Measurements from ENCODE around the gene WWOX. TPM values are rescaled to one million over a fixed set of nuclear protein-coding genes. Genes with fewer than 3 reads are reported as not detected.

The WWOX gene
- total and polyA plus RNA-seq, 2 of the 8 experiments (the other 6 are each of a cell fraction or from before 2014, with no cell fraction given): 5.4 to 16.7 TPM

DNA sequence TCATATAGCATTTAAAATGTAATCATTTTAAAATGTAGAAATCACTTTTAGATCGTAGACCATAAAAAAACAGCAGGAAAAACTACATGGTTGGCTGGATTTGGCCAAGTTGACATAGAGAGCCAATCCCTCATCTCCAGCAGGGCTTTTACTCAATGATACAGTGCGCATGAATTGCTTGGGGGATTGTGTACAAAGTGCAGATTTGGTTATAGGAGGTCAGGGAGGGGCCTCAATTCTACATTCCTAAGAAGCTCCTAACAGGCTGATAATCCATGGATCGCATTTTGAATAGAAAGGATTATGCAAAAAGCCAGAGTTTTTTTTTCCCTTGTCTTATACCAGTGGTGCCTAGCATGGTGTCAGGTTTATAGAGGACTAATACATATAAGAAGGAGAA lies 1056.0 kb downstream of the WWOX start:
- Histone ChIP-seq H4K91ac (replicated peaks; ENCODE audit: insufficient read length, low read length) (no peak overlapping the region), H3K4me3 (ENCODE audit: extremely low read depth in 1 of 4, insufficient read depth in 2 of 4, low read depth in 3 of 4, low read length in 4 of 4) (no peak overlapping the region), H3K18ac (ENCODE audit: extremely low read depth, low read length) (no peak overlapping the region), H2AK5ac (ENCODE audit: low read depth, low read length) (no peak overlapping the region), H3K27ac (ENCODE audit: low read depth, low read length) (no peak overlapping the region), H3K56ac (replicated peaks; ENCODE audit: insufficient read length, low read depth, low read length) (no peak overlapping the region), H3K14ac (ENCODE audit: insufficient read length) (no peak overlapping the region), H3K36me3 (ENCODE audit: control insufficient read depth in 2 of 4, insufficient read depth in 4 of 4, low read length in 3 of 4) (no peaks in the 10 kb centered on the region), H2BK120ac (replicated peaks; ENCODE audit: low read depth, low read length) (no peak overlapping the region), H3K23me2 (ENCODE audit: low read depth, low read length) (no peaks in the 10 kb centered on the region), H4K8ac (ENCODE audit: extremely low read depth, insufficient read depth, low read length) (no peak overlapping the region), H3K79me2 (ENCODE audit: control insufficient read depth in 1 of 2, insufficient read depth in 2 of 2, low read length in 2 of 2) (no peaks in the 10 kb centered on the region), H4K5ac (ENCODE audit: insufficient read length, low read depth, low read length) (no peak overlapping the region), H2AFZ (ENCODE audit: low read length) (no peak overlapping the region), H3K9ac (replicated peaks in 1 of 4; ENCODE audit: extremely low read depth in 1 of 4, low read depth in 3 of 4, low read length in 3 of 4) (no peak overlapping the region), H3K9me3 (ENCODE audit: insufficient read depth in 2 of 2, low read depth in 1 of 2, low read length in 1 of 2) (no peaks in the 10 kb centered on the region), H2BK12ac (ENCODE audit: low read depth, low read length) (no peak overlapping the region), H3K4me2 (ENCODE audit: insufficient read depth in 1 of 2, low read depth in 2 of 2, low read length in 2 of 2) (no peak overlapping the region), H2BK15ac (ENCODE audit: low read length) (no peak overlapping the region), H3K27me3 (replicated peaks in 1 of 4; ENCODE audit: control insufficient read depth in 3 of 4, extremely low read depth in 1 of 4, insufficient read depth in 3 of 4, low read length in 3 of 4) (no peaks in the 10 kb centered on the region), H3K79me1 (ENCODE audit: low read depth, low read length) (no peaks in the 10 kb centered on the region; the same call in 1 of the 2 replicates), H2BK5ac (ENCODE audit: low read depth, low read length) (no peak overlapping the region), H3K4me1 (replicated peaks in 1 of 4; ENCODE audit: control insufficient read depth in 3 of 4, insufficient read depth in 4 of 4, low read length in 3 of 4) (peaks cover 0 to 6% (median 3%) of the 10 kb centered on the region in 4 experiments; a peak in 4 of 7 replicates), H4K20me1 (replicated peaks in 1 of 2; ENCODE audit: control insufficient read depth in 1 of 2, insufficient read depth in 2 of 2, low read length in 2 of 2) (no peaks in the 10 kb centered on the region), H3K4ac (replicated peaks; ENCODE audit: insufficient read length, low read depth, low read length) (no peak overlapping the region), H3K23ac (ENCODE audit: insufficient read length) (no peak overlapping the region), H2BK20ac (ENCODE audit: low read length) (no peak overlapping the region)
- FAIRE-seq: no peak
- ChIA-PET POLR2A (ENCODE audit: partially characterized antibody) (no interaction called here), CTCF (ENCODE audit: partially characterized antibody) (interaction anchor here (0.7 to 0.8 kb wide), 2 partner anchors 14 to 125 kb away, joined by 3 read pairs; no protein-coding TSS in a partner anchor)
- TF ChIP-seq, protein P1, sequence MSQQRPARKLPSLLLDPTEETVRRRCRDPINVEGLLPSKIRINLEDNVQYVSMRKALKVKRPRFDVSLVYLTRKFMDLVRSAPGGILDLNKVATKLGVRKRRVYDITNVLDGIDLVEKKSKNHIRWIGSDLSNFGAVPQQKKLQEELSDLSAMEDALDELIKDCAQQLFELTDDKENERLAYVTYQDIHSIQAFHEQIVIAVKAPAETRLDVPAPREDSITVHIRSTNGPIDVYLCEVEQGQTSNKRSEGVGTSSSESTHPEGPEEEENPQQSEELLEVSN (IDR thresholded peaks at IDR 0.05): no peak
- WGBS, 2 experiments (ENCODE audit: extremely low coverage in 1 of 2, insufficient coverage in 1 of 2, insufficient read length in 1 of 2, insufficient replicate concordance in 2 of 2, low coverage in 1 of 2, low lambda C conversion rate in 2 of 2, missing lambda C conversion rate in 1 of 2): 93% methylated on average over 3 of the region's 3 CpGs; no CpG with 5 or more reads in 1 of the 2 experiments
- DNase-seq (ENCODE audit: low read depth in 1 of 2, low spot score in 2 of 2): no peak

All from H1 (cell line).